Ovary (tissue), 9 donors: Measurements from ENCODE around the gene TMEFF1. TPM values are rescaled to one million over a fixed set of nuclear protein-coding genes. Genes with fewer than 3 reads are reported as not detected.

Source experiments
- DNase-seq, 5 donors: peaks; one replicate each; pipeline ENCODE4 v3.0.0-alpha.2; 2019 to 2020
- H3K27ac ChIP-seq, 2 donors: fragments of 200-600 bp; one replicate each; pipeline versions ENCODE4 v1.5.1 to v1.8.0; 2019 to 2022
- H3K27me3 ChIP-seq: fragments of 200-600 bp; one replicate; pipeline ENCODE4 v1.8.0; 2022
- H3K36me3 ChIP-seq: fragments of 200-600 bp; sonication (generic); one replicate; pipeline ENCODE4 v1.5.1; 2019
- H3K4me1 ChIP-seq: one replicate; pipeline ENCODE4 v1.8.1; 2013; ENCODE audit warnings: mild to moderate bottlenecking, moderate library complexity; ENCODE audit not compliant: insufficient read depth
- H3K4me3 ChIP-seq: fragments of 200-600 bp; sonication (generic); one replicate; pipeline ENCODE4 v1.5.1; 2017
- H3K9me3 ChIP-seq, 2 donors: fragments of 200-600 bp in 1 of 2; sonication (generic) in 1 of 2; one replicate each; pipeline versions ENCODE4 v1.5.1 to v1.8.1; 2013 to 2019; ENCODE audit warnings: mild to moderate bottlenecking in 1 of 2, moderate library complexity in 1 of 2
- CTCF ChIP-seq, 3 donors: fragments of 450-650 bp in 2 of 3; fragments of 200-600 bp in 1 of 3; IDR thresholded peaks; one replicate each; pipeline versions ENCODE4 v1.5.1 to v1.8.0; 2016 to 2022; ENCODE audit warnings: antibody characterized with exemption in 3 of 3, mild to moderate bottlenecking in 1 of 3
- EP300 ChIP-seq: sonication (generic); formaldehyde crosslinking; IDR thresholded peaks from one replicate; pipeline ENCODE4 v1.6.1; 2017; ENCODE audit warnings: antibody characterized with exemption
- POLR2A ChIP-seq: fragments of 450-650 bp; IDR thresholded peaks from one replicate; pipeline ENCODE4 v1.6.1; 2017; ENCODE audit warnings: antibody characterized with exemption, mild to moderate bottlenecking, moderate library complexity
- whole genome bisulfite sequencing, 3 donors: extraction: QIAGEN DNeasy Blood & Tissue Kit in 1 of 3; methylation state at CpG; one replicate each; pipeline versions ENCODE4 v1.1.5 to v1.1.7; 2013 to 2017; 5-methylcytosine and 5-hydroxymethylcytosine counted together
- intact Hi-C, 4 donors: fragments of 100-400 bp; cut with DNase I; formaldehyde crosslinking; loops; one replicate each; pipeline versions ENCODE4 v1.11.0 to v1.15.1; 2022 to 2023
- polyA plus RNA-seq, 2 donors: library from polyadenylated mRNA; stranded (reverse); fragments of 200-250 nt in 1 of 2; fragments of 350-450 nt in 1 of 2; fragmentation: Illumina TruSeq in 1 of 2; extraction: RNeasy Lipid Tissue Mini Kit (QIAGEN cat#74804) in 1 of 2; gene quantifications; one replicate each; pipeline ENCODE4 v1.2.3, GENCODE V29; 2013 to 2014
- total RNA-seq, 7 donors: library from RNA; depleted of rRNA in 2 of 7; stranded (reverse); fragments of >200 nt in 2 of 7; fragmentation: NEBNext Ultra II Directional in 3 of 7; extraction: Animal tissue kit (Norgen Biotek cat#: 25700) in 3 of 7; gene quantifications; one replicate each; pipeline versions ENCODE4 v1.1.0 to v1.2.4, GENCODE V29; 2016 to 2023
- donor health status: DM: no; HTN: no; CAD: no; lungs with moderate emphysema.
- donor health status: DM: no; HTN: no; CAD: no.
- donor health status: Bipolar disorder and iron deficiency.
- donor health status: DM: yes; HTN: yes; CAD: no.
- donor health status: DM: no; HTN: no; CAD: no.
- donor health status: DM: yes; HTN: yes; CAD: no.

Gene TMEFF1
- total and polyA plus RNA-seq, 9 donors = 0.10 to 1.2 (median 0.76) TPM; not detected in 2

- peaks cover 2% of the 10 kb centered on the region for H3K4me1 ChIP-seq
- no peak overlapping the region for H3K4me3 ChIP-seq
- no peaks in the 10 kb centered on the region for H3K36me3 ChIP-seq
- H3K9me3 ChIP-seq = no peaks in the 10 kb centered on the region
- WGBS, 3 donors = 31 to 47% (median 36%) methylated on average over 4 of the region's 4 CpGs
- no peaks in the 10 kb centered on the region for H3K27me3 ChIP-seq
- H3K27ac ChIP-seq = no peak overlapping the region
- DNase-seq = no peak
- intact Hi-C loops = no loop called here
- TF ChIP-seq POLR2A (no peak), EP300 (no peak)
Observed at GRCh38 chr9:100443781-100444768, 28.9 kb upstream of the TMEFF1 start.

GRCh38 chr9:100445161-100445902 lies 27.6 kb upstream of the TMEFF1 start:
- H3K4me1 ChIP-seq = peaks cover 2% of the 10 kb centered on the region
- H3K9me3 ChIP-seq = no peaks in the 10 kb centered on the region
- intact Hi-C loops = no loop called here
- H3K27me3 ChIP-seq = no peaks in the 10 kb centered on the region
- no peak for TF ChIP-seq CTCF (IDR thresholded peaks at IDR 0.05)
- TF ChIP-seq EP300 = no peak
- no peak for TF ChIP-seq POLR2A
- H3K4me3 ChIP-seq = no peak overlapping the region
- H3K36me3 ChIP-seq = no peaks in the 10 kb centered on the region
- WGBS, 3 donors = 92 to 97% (median 93%) methylated on average over 1 of the region's 1 CpG
- DNase-seq = no peak
- H3K27ac ChIP-seq = no peak overlapping the region

GRCh38 chr9:100445903-100446549 lies 26.9 kb upstream of the TMEFF1 start:
- DNase-seq = no peak
- no peak overlapping the region for H3K27ac ChIP-seq
- H3K27me3 ChIP-seq = no peaks in the 10 kb centered on the region
- whole genome bisulfite sequencing, 3 donors = 94 to 98% (median 96%) methylated on average over 5 of the region's 5 CpGs
- H3K4me1 ChIP-seq = peaks cover 2% of the 10 kb centered on the region
- H3K36me3 ChIP-seq = no peaks in the 10 kb centered on the region
- H3K4me3 ChIP-seq = no peak overlapping the region
- no peak for TF ChIP-seq CTCF (IDR thresholded peaks at IDR 0.05)
- TF ChIP-seq EP300 = no peak
- TF ChIP-seq POLR2A = no peak
- no peaks in the 10 kb centered on the region for H3K9me3 ChIP-seq
- intact Hi-C loops = no loop called here

GRCh38 chr9:100447041-100447440 lies 25.9 kb upstream of the TMEFF1 start:
- TF ChIP-seq POLR2A = no peak
- no peak for TF ChIP-seq CTCF (IDR thresholded peaks at IDR 0.05)
- no peak for TF ChIP-seq EP300
- no peaks in the 10 kb centered on the region for H3K36me3 ChIP-seq
- H3K4me3 ChIP-seq = no peak overlapping the region
- intact Hi-C loops = no loop called here
- no peaks in the 10 kb centered on the region for H3K27me3 ChIP-seq
- no peak overlapping the region for H3K27ac ChIP-seq
- no peaks in the 10 kb centered on the region for H3K9me3 ChIP-seq
- H3K4me1 ChIP-seq = peaks cover 2% of the 10 kb centered on the region
- DNase-seq = no peak
